GM12873 (cell line): ENCODE data around the gene MKNK2.

ENCODE experiments used
- TF ChIP-seq, protein P1 (sequence below): IDR thresholded peaks from 2 replicates; pipeline ENCODE4 v1.5.1; 2012; ENCODE audit warnings: low read depth, mild to moderate bottlenecking, moderate library complexity, low read length, control low read depth; ENCODE audit not compliant: insufficient read depth; ENCODE audit errors: missing control alignments

Gene MKNK2

GRCh38 chr19:2083174-2083854 lies 32.3 kb upstream of the MKNK2 start:
- TF ChIP-seq, protein P1, sequence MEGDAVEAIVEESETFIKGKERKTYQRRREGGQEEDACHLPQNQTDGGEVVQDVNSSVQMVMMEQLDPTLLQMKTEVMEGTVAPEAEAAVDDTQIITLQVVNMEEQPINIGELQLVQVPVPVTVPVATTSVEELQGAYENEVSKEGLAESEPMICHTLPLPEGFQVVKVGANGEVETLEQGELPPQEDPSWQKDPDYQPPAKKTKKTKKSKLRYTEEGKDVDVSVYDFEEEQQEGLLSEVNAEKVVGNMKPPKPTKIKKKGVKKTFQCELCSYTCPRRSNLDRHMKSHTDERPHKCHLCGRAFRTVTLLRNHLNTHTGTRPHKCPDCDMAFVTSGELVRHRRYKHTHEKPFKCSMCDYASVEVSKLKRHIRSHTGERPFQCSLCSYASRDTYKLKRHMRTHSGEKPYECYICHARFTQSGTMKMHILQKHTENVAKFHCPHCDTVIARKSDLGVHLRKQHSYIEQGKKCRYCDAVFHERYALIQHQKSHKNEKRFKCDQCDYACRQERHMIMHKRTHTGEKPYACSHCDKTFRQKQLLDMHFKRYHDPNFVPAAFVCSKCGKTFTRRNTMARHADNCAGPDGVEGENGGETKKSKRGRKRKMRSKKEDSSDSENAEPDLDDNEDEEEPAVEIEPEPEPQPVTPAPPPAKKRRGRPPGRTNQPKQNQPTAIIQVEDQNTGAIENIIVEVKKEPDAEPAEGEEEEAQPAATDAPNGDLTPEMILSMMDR: no peak

DNA sequence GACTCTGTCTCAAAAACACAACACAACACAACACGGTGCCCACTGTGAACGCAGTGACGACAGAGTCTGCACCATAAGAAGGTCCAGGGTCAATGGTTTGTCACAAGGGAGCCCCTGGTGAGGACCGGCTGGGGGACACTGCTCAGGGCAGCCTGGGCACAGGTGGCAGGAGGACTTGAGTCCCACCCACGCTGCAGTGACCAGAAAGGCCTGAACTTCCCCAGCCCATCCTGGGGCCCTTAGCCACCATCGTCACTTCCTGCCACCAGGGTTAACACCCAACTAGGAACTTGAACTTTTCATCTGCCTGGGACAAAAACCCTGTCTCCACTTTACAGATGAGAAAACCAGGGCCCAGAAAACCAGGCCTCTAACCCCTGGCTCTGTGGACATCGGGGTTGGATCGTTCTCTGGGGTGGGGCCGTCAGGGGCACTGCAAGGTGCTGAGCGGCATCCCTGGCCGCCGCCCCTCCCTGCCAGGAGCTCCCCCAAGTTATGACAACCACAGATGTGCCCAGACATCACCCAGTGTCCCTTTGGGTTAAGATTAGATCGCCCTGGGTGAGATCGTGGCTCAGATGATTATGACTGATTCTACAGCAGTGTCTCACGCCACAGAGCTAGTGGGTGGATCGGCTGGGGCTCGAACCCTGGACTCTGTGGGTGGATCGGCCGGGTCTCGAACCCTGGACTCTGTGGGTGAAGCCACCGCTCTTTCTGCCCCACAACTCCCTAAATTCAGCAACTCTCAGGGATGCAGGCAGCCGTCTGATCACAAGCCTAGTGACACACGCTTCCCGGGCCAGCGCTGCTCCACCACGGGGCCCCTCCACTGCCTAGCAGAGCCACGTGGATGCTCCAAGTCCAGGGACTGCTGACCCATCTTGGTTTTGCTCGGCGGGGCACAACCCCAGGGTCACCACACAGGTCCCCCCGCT lies 31.1 kb upstream of the MKNK2 start:
- TF ChIP-seq, protein P1: no peak

DNA sequence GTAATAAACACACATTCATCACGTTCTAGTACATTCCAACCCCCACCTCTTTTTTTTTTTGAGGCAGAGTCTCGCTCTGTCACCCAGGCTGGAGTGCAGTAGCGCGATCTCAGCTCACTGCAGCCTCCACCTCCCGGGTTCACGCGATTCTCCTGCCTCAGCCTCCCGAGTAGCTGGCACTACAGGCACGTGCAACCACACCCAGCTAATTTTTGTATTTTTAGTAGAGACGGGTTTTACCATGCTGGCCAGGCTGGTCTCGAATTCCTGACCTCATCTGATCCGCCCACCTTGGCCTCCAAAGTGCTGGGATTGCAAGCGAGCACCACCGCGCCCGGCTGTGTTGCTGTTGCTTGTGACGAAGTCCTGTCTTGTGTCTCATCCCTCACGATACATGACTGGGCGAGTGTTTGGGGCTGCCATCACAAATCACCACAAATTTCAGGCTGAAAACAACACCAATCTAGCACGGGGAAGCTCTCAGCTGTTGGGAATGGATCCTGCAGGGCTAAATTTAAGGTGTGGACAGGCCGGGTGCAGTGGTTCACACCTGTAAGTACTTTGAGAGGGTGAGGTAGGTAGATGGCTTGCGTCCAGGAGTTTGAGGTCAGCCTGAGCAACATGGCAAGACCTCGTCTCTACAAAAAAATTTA lies 29.4 kb upstream of the MKNK2 start:
- TF ChIP-seq, protein P1: no peak

GRCh38 chr19:2079865-2080301 lies 28.8 kb upstream of the MKNK2 start:
- TF ChIP-seq, protein P1: no peak

DNA sequence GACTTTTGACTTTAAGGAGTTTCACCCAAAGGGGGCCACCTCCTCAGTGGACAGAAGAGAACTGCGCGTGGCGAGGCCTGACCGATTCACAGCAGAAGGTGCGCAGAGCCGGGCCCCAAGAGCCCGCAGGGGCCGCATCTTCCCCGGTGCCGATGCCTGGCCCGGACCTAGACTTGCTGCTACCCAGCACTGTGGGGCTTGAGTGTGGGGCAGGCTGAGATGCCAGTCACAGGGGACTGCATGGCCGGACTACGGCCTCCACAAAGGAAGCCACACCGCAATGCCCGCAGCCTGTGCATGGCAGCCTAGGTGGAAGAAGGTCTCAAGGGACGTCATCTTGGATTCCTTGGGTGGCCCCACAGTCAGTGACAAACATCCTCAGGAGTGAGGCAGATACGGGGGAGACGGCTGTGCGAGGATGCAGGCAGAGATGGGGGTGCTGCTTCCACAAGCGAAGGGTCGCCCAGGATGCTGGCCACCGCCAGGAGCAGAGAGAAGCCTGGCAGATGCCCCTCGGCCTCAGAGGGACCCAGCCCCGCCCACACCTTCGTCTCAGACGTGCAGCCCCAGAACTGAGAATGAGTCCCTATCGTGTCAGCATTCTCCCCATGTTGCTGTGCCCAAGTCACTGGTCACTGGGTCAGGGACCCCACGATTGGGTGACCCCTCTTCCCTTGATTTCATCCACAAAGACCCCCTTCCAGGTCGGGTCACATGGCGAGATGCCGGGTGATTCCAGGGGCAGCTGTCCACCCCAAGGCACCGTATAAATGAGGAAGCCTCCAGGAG lies 28.2 kb upstream of the MKNK2 start:
- TF ChIP-seq, protein P1: no peak

DNA sequence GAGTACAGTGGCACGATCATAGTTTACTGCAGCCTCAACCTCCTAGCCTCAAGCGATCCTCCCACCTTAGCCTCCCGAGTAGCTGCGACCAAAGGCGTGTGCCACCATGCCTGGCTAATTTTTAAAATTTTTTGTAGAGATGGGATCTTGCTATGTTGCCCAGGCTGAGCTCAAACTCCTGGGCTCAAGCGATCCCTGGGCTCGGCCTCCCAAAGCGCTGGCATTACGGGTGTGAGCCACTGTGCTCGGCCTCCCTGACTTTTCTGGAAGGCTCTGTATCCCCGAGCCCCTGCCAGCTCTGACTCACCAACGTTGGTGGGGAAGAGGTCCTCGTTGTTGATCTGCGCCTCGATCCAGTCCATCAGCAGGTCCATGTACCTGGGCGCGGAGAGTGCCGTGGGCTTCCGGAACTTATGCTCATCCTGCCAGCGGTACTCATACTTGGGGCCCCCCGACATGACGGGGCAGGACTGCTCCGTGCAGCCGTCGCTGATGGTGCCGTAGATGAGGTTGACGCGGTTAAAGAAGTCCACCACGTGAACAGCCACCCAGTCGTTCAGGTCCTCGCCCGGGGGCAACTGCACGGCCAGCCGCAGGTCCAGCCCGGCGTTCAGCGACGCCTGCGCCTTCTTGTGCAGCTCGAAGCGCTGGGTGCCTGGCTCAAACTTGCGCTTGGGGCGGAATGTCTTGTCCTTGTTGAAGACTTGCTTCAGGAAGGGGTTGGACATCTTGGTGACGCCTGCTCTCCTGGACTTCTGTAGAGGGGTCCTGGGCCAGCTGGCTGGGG lies 27.0 kb upstream of the MKNK2 start:
- TF ChIP-seq, protein P1: no peak
